ENCODE results near the gene LEMD2.
A peak's percentile ranks its signal among the peaks of the same experiment; 100 is the strongest.

LEMD2 gene

DNA sequence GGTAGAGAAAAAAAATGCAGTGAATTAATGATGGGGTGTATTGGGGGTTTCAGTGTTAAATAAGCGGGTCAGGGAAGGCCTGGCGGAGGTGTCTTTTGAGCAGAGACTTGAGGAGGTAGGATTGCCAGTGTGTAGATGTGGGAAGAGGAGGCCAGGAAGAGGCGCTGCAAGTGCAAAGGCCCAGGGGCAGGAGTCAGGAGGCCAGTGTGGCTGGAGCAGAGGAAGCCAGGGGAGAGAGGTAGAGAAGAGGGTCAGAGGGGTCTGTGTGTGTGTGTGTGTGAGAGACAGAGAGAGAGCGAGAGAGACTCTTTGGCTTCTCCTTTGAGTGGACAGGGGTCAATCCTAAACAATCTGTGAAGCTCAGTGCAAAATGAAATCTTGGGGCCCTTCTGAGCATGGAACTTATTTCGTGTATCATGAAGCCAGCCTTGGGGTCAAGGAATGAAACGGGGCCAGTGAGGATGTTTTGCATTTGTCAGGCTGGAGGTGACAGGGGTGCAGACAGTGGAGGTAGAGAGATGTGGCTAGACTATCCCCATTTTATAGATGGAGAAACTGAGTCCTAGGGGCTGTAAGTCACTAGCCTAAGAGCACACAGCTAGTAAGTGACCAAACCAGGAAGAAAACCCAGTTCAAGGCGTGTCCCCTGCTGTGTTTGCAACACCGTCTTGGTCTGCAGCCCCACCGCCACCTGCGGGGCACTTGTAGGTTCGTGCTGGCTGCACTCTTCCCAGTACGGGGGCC lies 32.5 kb downstream of the LEMD2 start:
- DNase-seq (ENCODE audit: low read depth in 2 of 2) = no peak

DNA sequence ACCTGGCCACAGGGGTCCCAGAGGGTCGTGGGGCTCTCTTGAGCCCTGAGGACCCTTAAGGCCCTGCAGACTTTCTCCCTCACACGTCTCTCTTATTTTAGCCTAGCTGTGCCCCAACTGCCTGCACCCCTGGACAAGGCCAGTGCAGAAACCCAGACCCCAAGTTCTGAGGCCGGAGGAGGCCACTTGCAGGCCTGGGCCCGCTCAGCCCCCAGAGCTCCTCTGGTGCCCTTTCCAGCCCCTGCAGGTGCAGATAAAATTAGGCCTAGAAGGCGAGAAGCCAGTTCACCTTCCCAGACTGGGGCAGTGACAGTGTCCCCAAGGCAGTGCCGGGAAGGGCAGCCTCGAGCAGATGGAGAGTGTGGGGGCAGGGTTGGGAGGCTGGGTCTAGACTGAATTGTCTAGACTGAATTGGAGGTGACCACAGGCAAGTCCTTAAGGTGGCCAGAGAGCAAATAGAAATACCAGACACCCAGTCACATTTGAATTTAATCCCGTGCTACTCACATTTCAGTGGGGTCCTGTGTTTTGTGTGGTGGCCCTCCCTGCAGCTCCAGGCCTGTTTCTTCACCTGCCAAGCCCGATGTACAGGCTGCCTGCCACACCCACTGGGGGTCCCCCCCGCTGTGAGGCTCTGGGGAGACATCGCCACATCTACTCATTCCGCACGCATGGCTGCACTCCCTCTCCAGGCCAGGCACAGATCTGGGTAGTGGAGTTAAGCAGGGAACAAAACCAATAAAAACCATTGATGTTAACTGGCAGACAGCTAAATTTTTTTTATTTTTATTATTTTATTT lies 33.7 kb downstream of the LEMD2 start:
- no peak for DNase-seq (ENCODE audit: low read depth in 2 of 2)

- no peak for DNase-seq (ENCODE audit: low read depth in 2 of 2)
Observed at GRCh38 chr6:33754222-33754621, 34.7 kb downstream of the LEMD2 start.

DNA sequence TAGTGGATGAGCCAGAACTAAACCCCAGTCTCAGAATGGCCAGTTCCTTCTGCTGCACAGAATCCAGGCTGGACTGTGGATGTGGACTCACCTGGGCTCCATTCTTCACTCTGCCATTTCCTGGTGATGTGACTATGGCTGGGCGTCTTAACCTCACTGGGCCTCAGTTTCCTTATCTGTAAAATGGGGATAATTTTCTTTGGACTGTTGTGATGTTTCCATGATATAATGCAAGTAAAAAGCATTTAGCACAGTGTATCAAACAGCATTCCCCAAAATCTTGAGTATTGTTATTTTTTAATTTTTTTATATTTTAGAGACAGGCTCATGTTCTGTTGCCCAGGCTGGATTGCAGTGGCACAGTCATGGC lies 36.3 kb downstream of the LEMD2 start:
- DNase-seq (ENCODE audit: low read depth in 2 of 2) = no peak

DNA sequence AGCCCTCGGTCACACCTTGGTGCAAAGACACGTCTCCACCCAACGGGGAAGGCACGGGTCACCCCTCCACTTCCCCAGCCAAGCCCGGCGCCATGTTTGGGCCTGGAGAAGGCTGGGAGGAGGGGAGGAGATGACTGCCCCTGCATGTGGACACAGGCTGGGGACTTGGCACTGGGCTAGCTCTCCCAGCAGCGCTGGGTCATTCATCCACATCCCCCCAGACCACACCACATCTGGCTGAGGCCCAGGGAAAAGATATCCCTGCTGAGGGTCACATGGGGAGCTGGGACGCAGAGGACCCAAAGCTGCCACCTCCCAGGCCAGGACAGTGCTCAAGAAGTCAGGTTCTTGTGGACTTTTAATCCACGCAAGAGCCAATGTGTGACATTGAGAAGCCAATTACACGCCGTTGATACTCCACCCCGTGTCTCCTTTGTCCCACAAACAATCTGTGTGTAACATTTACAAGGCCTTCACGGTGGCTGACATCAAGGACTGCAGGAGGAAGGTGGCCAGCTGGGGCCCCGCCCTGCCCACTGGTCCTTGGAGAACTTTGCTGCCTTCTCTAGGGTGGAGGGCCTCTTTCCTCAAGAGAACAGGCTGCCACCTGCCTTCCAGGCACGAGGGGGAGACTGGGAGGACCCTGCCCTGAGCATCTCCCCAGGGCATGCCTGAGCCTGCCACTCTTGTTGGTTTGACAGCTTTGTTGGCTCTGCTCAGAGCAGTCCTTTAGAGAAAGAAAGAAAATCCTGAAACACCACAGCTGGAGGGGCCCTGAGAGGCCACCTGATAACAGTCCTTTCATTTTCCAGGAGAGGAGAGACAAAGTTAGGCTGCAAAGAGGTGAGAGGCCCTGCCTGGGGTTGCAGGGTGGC lies 36.9 kb downstream of the LEMD2 start:
- DNase-seq (ENCODE audit: low read depth in 2 of 2) = no peak

DNA sequence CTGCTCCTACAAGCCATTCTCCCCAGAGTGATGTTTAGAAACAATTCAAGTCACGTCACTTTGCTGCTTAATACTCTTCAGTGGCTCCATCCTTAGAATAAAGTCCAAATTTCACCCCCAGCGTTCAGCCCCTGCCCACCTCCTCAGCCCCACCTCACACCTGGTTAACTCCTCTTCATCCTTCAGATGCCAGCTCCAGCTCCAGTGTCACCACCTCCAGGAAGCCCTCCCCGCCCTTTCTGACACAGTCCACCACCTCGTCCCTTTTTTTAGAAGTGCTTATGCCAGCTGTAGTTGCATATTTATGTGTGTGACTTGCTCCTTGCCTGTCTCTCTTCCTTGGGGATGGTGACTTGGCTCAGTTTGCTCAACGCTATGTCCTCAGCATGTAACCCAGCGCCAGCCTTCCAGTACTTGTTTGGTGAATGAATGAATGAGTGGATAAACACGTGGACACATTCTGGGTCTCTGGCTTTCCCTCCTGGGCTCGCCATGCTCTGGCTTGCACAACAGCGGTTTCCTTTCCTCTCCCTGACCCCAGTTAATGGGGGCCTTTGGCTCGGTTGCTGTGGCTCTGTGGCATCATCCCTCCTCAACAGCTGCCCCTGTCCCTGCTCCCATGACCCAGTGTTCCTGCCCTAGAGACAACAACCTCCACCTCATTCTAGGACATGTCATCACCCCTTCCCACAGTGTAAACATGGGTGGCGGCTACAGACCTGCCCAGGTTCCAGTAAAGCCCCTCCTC lies 38.5 kb downstream of the LEMD2 start:
- no peak for DNase-seq (ENCODE audit: low read depth in 2 of 2)

DNA sequence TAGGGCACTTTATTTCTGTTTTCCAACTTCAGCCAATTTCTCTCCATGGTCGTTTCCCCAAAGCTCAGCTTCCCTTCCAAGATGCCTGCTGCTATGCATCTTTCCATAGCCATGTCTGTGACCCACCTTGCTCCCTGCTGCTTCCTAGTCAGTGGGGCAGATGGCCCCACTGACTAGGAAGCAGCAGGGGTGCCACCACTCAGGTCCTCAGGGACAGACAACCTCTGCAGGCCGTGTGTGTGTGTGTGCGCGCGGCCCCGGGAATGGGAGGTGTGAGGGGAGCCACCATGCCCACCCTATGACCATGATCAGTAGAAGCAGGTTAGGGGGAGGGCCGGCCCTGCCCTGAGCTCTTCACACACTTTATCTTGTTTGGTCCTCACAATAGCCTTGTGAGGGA lies 39.5 kb downstream of the LEMD2 start:
- no peak for DNase-seq (ENCODE audit: low read depth in 2 of 2)

- no peak for DNase-seq (ENCODE audit: low read depth in 2 of 2)
Observed at GRCh38 chr6:33748841-33749240, 40.1 kb downstream of the LEMD2 start.

DNA sequence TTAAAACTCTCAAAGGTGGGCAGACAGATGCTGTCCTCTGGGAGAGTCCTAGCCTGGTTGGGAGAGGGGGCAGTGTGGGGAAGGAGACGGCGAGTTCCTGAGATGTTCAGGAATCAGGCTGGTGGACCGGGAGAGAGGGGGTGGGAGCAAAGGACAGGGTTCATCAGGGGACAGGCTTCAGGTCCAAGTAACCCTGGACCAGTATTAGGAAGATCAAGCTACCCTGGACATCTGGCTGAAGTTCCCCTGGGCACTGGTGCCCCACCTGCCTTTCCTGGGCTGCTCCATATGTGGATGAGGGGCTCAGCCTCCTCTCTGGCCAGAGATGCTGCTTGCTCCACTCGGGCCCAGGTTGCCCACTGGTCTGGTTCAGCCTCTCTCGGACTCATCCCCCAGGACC lies 41.1 kb downstream of the LEMD2 start:
- no peak for DNase-seq (ENCODE audit: low read depth in 2 of 2)

GRCh38 chr6:33746651-33747100 lies 42.3 kb downstream of the LEMD2 start, which contains the start of gene IP6K3:
Gene IP6K3 (minus strand): TSS chr6:33746905. CDS start chr6:33735476, 11,429 bp downstream.
- DNase-seq (ENCODE audit: low read depth in 2 of 2) = no peak

GRCh38 chr6:33746036-33746600 lies 42.8 kb downstream of the LEMD2 start:
- no peak for DNase-seq (ENCODE audit: low read depth in 2 of 2)

DNA sequence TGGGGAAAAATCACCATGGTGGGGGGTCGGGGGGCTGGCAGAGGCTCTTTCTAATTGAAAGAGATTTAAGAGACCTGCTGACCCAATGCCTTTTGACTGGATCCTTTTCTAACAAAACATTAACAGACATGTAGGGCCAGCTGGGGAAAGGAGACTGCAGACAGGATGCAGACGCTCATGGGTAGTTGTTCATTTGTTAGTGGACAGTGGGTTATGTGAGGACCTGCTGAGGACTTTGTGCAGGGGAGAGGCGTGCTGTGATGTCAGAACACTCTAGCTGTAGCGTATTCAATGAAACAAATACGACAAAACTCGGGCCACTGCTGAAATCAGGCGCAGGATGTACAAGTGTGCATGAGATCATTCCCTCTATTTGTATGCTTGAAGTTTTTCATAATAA lies 43.4 kb downstream of the LEMD2 start:
- no peak for DNase-seq (ENCODE audit: low read depth in 2 of 2)

GRCh38 chr6:33744895-33745546 lies 43.9 kb downstream of the LEMD2 start:
- no peak for DNase-seq (ENCODE audit: low read depth in 2 of 2)

- peak; percentile 69 for DNase-seq (ENCODE audit: low read depth in 2 of 2)
Observed at GRCh38 chr6:33744001-33744848, 44.7 kb downstream of the LEMD2 start.

GRCh38 chr6:33742837-33743236 lies 46.1 kb downstream of the LEMD2 start:
- no peak for DNase-seq (ENCODE audit: low read depth in 2 of 2)

DNA sequence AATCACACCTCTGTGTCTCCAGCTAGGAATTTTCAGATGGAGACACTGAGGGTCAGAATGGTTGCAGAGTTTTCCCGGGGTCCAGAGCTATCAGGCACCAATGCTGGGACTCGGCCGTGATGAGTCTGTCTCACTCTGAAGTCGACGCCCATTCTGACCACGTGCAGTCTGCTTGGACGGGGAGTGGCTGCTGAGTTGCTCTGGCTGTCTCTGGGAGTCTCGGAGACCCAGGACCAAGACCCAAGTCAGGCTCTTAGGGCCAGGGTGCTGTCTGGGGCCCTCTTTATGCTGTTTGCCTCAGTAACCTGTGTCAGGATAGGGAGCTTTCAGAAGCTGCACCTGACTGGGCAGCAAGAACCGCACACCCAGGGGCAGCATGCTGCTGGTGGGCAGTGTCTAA lies 46.8 kb downstream of the LEMD2 start:
- no peak for DNase-seq (ENCODE audit: low read depth in 2 of 2)

- DNase-seq (ENCODE audit: low read depth in 2 of 2) = no peak
Observed at GRCh38 chr6:33740794-33741193, 48.1 kb downstream of the LEMD2 start.

DNA sequence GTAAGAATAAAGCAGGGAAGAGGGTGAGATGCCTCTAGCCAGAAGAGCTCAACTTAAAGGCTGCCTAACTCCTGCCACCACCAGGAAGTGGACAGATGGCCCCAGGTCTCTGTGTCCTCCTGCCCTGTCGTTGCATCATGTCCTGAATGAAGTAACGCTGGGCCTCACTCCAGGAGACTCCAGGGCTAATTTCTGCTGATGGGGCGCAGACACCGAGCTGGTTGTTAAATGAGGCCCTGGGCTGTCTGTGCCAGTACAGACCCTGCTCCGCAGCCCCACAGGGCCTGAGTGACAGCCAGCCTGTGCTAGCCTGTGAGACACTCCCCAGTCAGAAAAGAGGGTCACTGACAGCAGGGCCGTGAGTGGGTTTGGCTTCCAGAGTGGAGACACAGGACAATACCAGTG lies 48.7 kb downstream of the LEMD2 start:
- no peak for DNase-seq (ENCODE audit: low read depth in 2 of 2)

GRCh38 chr6:33739571-33739970 lies 49.4 kb downstream of the LEMD2 start:
- no peak for DNase-seq (ENCODE audit: low read depth in 2 of 2)

- no peak for DNase-seq (ENCODE audit: low read depth in 2 of 2)
Observed at GRCh38 chr6:33738879-33739278, 50.1 kb downstream of the LEMD2 start.

Data from activated CD4-positive, alpha-beta T cell treated with anti-CD3 and anti-CD28 coated beads for 24 hours (primary cell).